ENCODE data around the gene OR51B5. TPM values are rescaled to one million over a fixed set of nuclear protein-coding genes. Genes with fewer than 3 reads are reported as not detected.
"Not testable (repeated sequence)": the region's sequence is repeated elsewhere in the genome, so short reads cannot be mapped to it uniquely, and the experiment has no call there.

OR51B5 gene
- total and polyA plus RNA-seq, 2 of the 13 experiments (the other 11 are each of a cell fraction or from before 2014, with no cell fraction given): 0.16 to 0.18 TPM

- FAIRE-seq (no peak), ATAC-seq (no peak), DNase-seq (ENCODE audit: low spot score) (no peak)
- intact Hi-C loops (cut with micrococcal nuclease; ENCODE audit: unreplicated experiment): no loop called here
- no peak overlapping the region for H2AFZ ChIP-seq (ENCODE audit: low read length)
- BruUV-seq (replicated peaks): no TSS peak
- no peaks in the 10 kb centered on the region for H3K79me2 ChIP-seq (ENCODE audit: insufficient read depth, low read length)
- ChIA-PET POLR2A (no interaction called here), CTCF (ENCODE audit: low intra/inter-chr PET ratio, low total read pairs) (no interaction called here)
- no peak overlapping the region for H3K27ac ChIP-seq (ENCODE audit: extremely low read length, insufficient read depth, low read length)
- no peaks in the 10 kb centered on the region for H3K36me3 ChIP-seq (replicated peaks in 1 of 2; ENCODE audit: control insufficient read depth in 1 of 2, insufficient read depth in 2 of 2, low read length in 2 of 2)
- H3K27me3 ChIP-seq (ENCODE audit: control insufficient read depth in 1 of 2, insufficient read depth in 2 of 2, low read length in 2 of 2): no peaks in the 10 kb centered on the region
- TF ChIP-seq ZNF446 (CRISPR knock-in tag; IDR thresholded peaks at IDR 0.05): no peak
- no peak for TF ChIP-seq ZNF263 (CRISPR knock-in tag; IDR thresholded peaks at IDR 0.05)
- no peak for TF ChIP-seq ARNT (IDR thresholded peaks at IDR 0.05)
- no peak for TF ChIP-seq MLLT10 (CRISPR knock-in tag; IDR thresholded peaks at IDR 0.05)
- no peak for TF ChIP-seq DRAP1 (CRISPR knock-in tag; IDR thresholded peaks at IDR 0.05)
- no peak for TF ChIP-seq ZNF781 (CRISPR knock-in tag; IDR thresholded peaks at IDR 0.05; ENCODE audit: borderline replicate concordance, not compliant biosample characterization)
- no peak for TF ChIP-seq RXRA (CRISPR knock-in tag; IDR thresholded peaks at IDR 0.05)
- no peak overlapping the region for H3K4me2 ChIP-seq (ENCODE audit: low read depth, low read length)
- H4K20me1 ChIP-seq (ENCODE audit: insufficient read depth, low read length): no peaks in the 10 kb centered on the region
- no peak overlapping the region for H3K4me3 ChIP-seq (replicated peaks in 1 of 3; ENCODE audit: insufficient read depth in 1 of 3, low read depth in 2 of 3, low read length in 3 of 3)
- 2% methylated on average over 3 of the region's 3 CpGs for WGBS (ENCODE audit: low lambda C conversion rate)
- H3K9ac ChIP-seq (ENCODE audit: insufficient read depth, low read depth, low read length): no peak overlapping the region
- in situ Hi-C loops (cut with HindIII; ENCODE audit: extremely low pct_ligation_motif_present, low pct_unique_long_range_greater_than_20kb): no loop called here
- H3K9me3 ChIP-seq (ENCODE audit: low read length): no peaks in the 10 kb centered on the region
- no peaks in the 10 kb centered on the region for H3K4me1 ChIP-seq (ENCODE audit: insufficient read depth, low read length)
These were observed 18.8 kb upstream of the OR51B5 start for GRCh38 chr11:5362017-5362625.

- FAIRE-seq; DNase-seq (ENCODE audit: low spot score); H3K36me3 ChIP-seq (replicated peaks in 1 of 2; ENCODE audit: control insufficient read depth in 1 of 2, insufficient read depth in 2 of 2, low read length in 2 of 2); ATAC-seq; H3K4me2 ChIP-seq (ENCODE audit: low read depth, low read length); H3K79me2 ChIP-seq (ENCODE audit: insufficient read depth, low read length); H4K20me1 ChIP-seq (ENCODE audit: insufficient read depth, low read length); intact Hi-C loops (cut with micrococcal nuclease; ENCODE audit: unreplicated experiment); H3K27ac ChIP-seq (ENCODE audit: extremely low read length, insufficient read depth, low read length); BruUV-seq (replicated peaks); H2AFZ ChIP-seq (ENCODE audit: low read length); CTCF ChIA-PET (ENCODE audit: low intra/inter-chr PET ratio, low total read pairs); in situ Hi-C loops (cut with HindIII; ENCODE audit: extremely low pct_ligation_motif_present, low pct_unique_long_range_greater_than_20kb); H3K27me3 ChIP-seq (ENCODE audit: control insufficient read depth in 1 of 2, insufficient read depth in 2 of 2, low read length in 2 of 2); H3K9me3 ChIP-seq (ENCODE audit: low read length); POLR2A ChIA-PET; H3K9ac ChIP-seq (ENCODE audit: insufficient read depth, low read depth, low read length); H3K4me3 ChIP-seq (replicated peaks in 1 of 3; ENCODE audit: insufficient read depth in 1 of 3, low read depth in 2 of 3, low read length in 3 of 3); H3K4me1 ChIP-seq (ENCODE audit: insufficient read depth, low read length): not testable (repeated sequence)
- 2% methylated on average over 5 of the region's 5 CpGs for WGBS (ENCODE audit: low lambda C conversion rate)
These were observed 12.7 kb upstream of the OR51B5 start for GRCh38 chr11:5356031-5356430.

Measured in HepG2 (cell line).